ENCODE measurements around the gene IL3. TPM values are rescaled to one million over a fixed set of nuclear protein-coding genes. Genes with fewer than 3 reads are reported as not detected.

Gene IL3
- total RNA-seq, 1 experiment from 2014 or later: not detected

GRCh38 chr5:132069561-132069960 lies 9.1 kb downstream of the IL3 start:
- in situ Hi-C loops (cut with HindIII; ENCODE audit: low sequenced_read_pairs): no loop called here
- DNase-seq (ENCODE audit: low spot score): no peak

- in situ Hi-C loops (cut with HindIII; ENCODE audit: low sequenced_read_pairs): no loop called here
- DNase-seq (ENCODE audit: low spot score): no peak
These were observed 9.5 kb downstream of the IL3 start for GRCh38 chr5:132069994-132070393.

GRCh38 chr5:132070460-132071337 lies 10.2 kb downstream of the IL3 start:
- DNase-seq (ENCODE audit: low spot score): peak; percentile 19
- in situ Hi-C loops (cut with HindIII; ENCODE audit: low sequenced_read_pairs): no loop called here

GRCh38 chr5:132071338-132071707 lies 10.9 kb downstream of the IL3 start:
- DNase-seq (ENCODE audit: low spot score): no peak
- in situ Hi-C loops (cut with HindIII; ENCODE audit: low sequenced_read_pairs): no loop called here

GRCh38 chr5:132072070-132072469 lies 11.6 kb downstream of the IL3 start:
- no peak for DNase-seq (ENCODE audit: low spot score)
- in situ Hi-C loops (cut with HindIII; ENCODE audit: low sequenced_read_pairs): no loop called here

GRCh38 chr5:132072528-132072927 lies 12.1 kb downstream of the IL3 start:
- in situ Hi-C loops (cut with HindIII; ENCODE audit: low sequenced_read_pairs): no loop called here
- no peak for DNase-seq (ENCODE audit: low spot score)

GRCh38 chr5:132073231-132074013 lies 13.0 kb downstream of the IL3 start, which contains the start of gene CSF2:
CSF2 (plus strand) TSS chr5:132073789; CDS start chr5:132073824, 35 bp downstream.
- DNase-seq (ENCODE audit: low spot score): no peak
- in situ Hi-C loops (cut with HindIII; ENCODE audit: low sequenced_read_pairs): no loop called here

GRCh38 chr5:132074091-132074771 lies 13.8 kb downstream of the IL3 start:
- in situ Hi-C loops (cut with HindIII; ENCODE audit: low sequenced_read_pairs): no loop called here
- no peak for DNase-seq (ENCODE audit: low spot score)

- no peak for DNase-seq (ENCODE audit: low spot score)
- in situ Hi-C loops (cut with HindIII; ENCODE audit: low sequenced_read_pairs): no loop called here
These were observed 14.6 kb downstream of the IL3 start for GRCh38 chr5:132074772-132075718.

- no peak for DNase-seq (ENCODE audit: low spot score)
- in situ Hi-C loops (cut with HindIII; ENCODE audit: low sequenced_read_pairs): no loop called here
These were observed 15.2 kb downstream of the IL3 start for GRCh38 chr5:132075719-132076077.

- DNase-seq (ENCODE audit: low spot score): no peak
- in situ Hi-C loops (cut with HindIII; ENCODE audit: low sequenced_read_pairs): no loop called here
These were observed 15.9 kb downstream of the IL3 start for GRCh38 chr5:132076202-132076830.

- in situ Hi-C loops (cut with HindIII; ENCODE audit: low sequenced_read_pairs): no loop called here
These were observed 16.5 kb downstream of the IL3 start for GRCh38 chr5:132076983-132077382.

GRCh38 chr5:132079081-132079480 lies 18.6 kb downstream of the IL3 start:
- DNase-seq (ENCODE audit: low spot score): no peak
- in situ Hi-C loops (cut with HindIII; ENCODE audit: low sequenced_read_pairs): no loop called here

More at GRCh38 chr5:132076983-132077382, 16.5 kb downstream of the IL3 start:
- DNase-seq (ENCODE audit: low spot score): no peak

- in situ Hi-C loops (cut with HindIII; ENCODE audit: low sequenced_read_pairs): no loop called here
- no peak for DNase-seq (ENCODE audit: low spot score)
These were observed 19.2 kb downstream of the IL3 start for GRCh38 chr5:132079619-132080018.

- DNase-seq (ENCODE audit: low spot score): no peak
- in situ Hi-C loops (cut with HindIII; ENCODE audit: low sequenced_read_pairs): no loop called here
These were observed 20.1 kb downstream of the IL3 start for GRCh38 chr5:132080595-132080994.

- in situ Hi-C loops (cut with HindIII; ENCODE audit: low sequenced_read_pairs): no loop called here
- DNase-seq (ENCODE audit: low spot score): no peak
These were observed 21.0 kb downstream of the IL3 start for GRCh38 chr5:132081458-132081857.

GRCh38 chr5:132082329-132083023 lies 22.0 kb downstream of the IL3 start:
- in situ Hi-C loops (cut with HindIII; ENCODE audit: low sequenced_read_pairs): no loop called here
- DNase-seq (ENCODE audit: low spot score): no peak

Data from G401 (cell line).